ENCODE measurements around the gene MEDAG. TPM values are rescaled to one million over a fixed set of nuclear protein-coding genes. Genes with fewer than 3 reads are reported as not detected.

Gene MEDAG
- total and polyA plus RNA-seq, 2 donors (not counting 3 experiments of a cell fraction or from before 2014, with no cell fraction given) = 27.2 TPM

DNA sequence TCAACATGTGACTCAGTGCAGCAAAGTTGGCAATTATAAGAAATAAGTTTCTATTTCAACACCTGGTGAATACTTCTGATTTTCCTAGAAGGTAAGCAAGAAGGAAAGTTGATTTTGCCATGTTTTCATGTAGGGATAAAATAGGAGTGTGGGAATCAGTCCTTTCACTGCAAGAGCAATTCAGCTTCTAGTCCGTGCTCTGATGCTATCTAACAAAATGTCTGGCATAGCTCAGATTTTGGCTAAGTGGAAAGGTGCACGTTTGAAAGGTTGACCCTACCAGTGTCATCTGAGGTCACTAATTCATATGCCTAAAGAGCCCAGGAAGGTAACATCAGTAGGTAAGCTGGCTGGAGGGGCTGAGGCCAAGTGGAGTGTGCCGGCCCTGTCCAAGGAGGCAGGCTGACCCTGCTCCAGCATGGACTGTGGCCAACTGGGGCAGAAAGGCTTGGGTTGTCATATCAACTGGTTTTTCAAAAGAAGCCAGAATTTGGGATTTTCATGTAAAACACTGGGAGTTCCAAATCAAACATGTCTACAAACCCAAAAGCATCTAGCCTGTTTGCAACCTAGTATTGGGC, 38.9 kb upstream of the MEDAG start:
- no peaks in the 10 kb centered on the region for H3K79me2 ChIP-seq (ENCODE audit: control insufficient read depth, insufficient read depth, low read length)
- no peaks in the 10 kb centered on the region for H4K20me1 ChIP-seq (replicated peaks; ENCODE audit: control insufficient read depth, extremely low read depth, insufficient read depth, low read length)
- no peaks in the 10 kb centered on the region for H3K27me3 ChIP-seq (ENCODE audit: control insufficient read depth in 2 of 2, insufficient read depth in 2 of 2, low read length in 2 of 2)
- H3K4me3 ChIP-seq (replicated peaks in 1 of 3; ENCODE audit: insufficient read depth in 1 of 3, low read depth in 1 of 3, low read length in 3 of 3) = no peak overlapping the region
- POLR2A ChIA-PET = no interaction called here
- no peak overlapping the region for H3K9ac ChIP-seq (replicated peaks; ENCODE audit: extremely low read depth, insufficient read depth, low read length)
- peaks cover 37% of the 10 kb centered on the region for H3K4me1 ChIP-seq (ENCODE audit: control insufficient read depth, extremely low read depth, insufficient read depth, low read length)
- BruUV-seq (replicated peaks) = no TSS peak
- DNase-seq (ENCODE audit: low read depth, low spot score) (no peak), FAIRE-seq (peak; percentile 4)
- no peak overlapping the region for H3K27ac ChIP-seq (ENCODE audit: insufficient read depth, low read depth, low read length)
- H2AFZ ChIP-seq (ENCODE audit: low read depth, low read length) = no peak overlapping the region
- TF ChIP-seq POLR2AphosphoS5 (IDR thresholded peaks at IDR 0.05; ENCODE audit: insufficient read depth, low read depth, low read length) (no peak), POLR2A (IDR thresholded peaks at IDR 0.05; ENCODE audit: low read depth, low read length) (no peak), MYC (IDR thresholded peaks at IDR 0.05; ENCODE audit: low read depth, low read length) (no peak), GATA2 (IDR thresholded peaks at IDR 0.05; ENCODE audit: insufficient read depth, insufficient read length, low read depth, low read length) (no peak), FOS (IDR thresholded peaks at IDR 0.05; ENCODE audit: borderline replicate concordance, insufficient read depth, low read length) (no peak), EZH2 (IDR thresholded peaks at IDR 0.05; ENCODE audit: borderline replicate concordance, low read depth, low read length, severe bottlenecking) (no peak)
- TF ChIP-seq, protein P1, sequence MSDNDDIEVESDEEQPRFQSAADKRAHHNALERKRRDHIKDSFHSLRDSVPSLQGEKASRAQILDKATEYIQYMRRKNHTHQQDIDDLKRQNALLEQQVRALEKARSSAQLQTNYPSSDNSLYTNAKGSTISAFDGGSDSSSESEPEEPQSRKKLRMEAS (IDR thresholded peaks at IDR 0.05; ENCODE audit: insufficient read depth, insufficient read length) = no peak
- TF ChIP-seq, protein P2, sequence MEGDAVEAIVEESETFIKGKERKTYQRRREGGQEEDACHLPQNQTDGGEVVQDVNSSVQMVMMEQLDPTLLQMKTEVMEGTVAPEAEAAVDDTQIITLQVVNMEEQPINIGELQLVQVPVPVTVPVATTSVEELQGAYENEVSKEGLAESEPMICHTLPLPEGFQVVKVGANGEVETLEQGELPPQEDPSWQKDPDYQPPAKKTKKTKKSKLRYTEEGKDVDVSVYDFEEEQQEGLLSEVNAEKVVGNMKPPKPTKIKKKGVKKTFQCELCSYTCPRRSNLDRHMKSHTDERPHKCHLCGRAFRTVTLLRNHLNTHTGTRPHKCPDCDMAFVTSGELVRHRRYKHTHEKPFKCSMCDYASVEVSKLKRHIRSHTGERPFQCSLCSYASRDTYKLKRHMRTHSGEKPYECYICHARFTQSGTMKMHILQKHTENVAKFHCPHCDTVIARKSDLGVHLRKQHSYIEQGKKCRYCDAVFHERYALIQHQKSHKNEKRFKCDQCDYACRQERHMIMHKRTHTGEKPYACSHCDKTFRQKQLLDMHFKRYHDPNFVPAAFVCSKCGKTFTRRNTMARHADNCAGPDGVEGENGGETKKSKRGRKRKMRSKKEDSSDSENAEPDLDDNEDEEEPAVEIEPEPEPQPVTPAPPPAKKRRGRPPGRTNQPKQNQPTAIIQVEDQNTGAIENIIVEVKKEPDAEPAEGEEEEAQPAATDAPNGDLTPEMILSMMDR (IDR thresholded peaks at IDR 0.05; ENCODE audit: extremely low read depth in 1 of 2, insufficient read depth in 1 of 2, low read depth in 1 of 2, low read length in 2 of 2) = no peak
- no peaks in the 10 kb centered on the region for H3K9me3 ChIP-seq (replicated peaks; ENCODE audit: control insufficient read depth, insufficient read depth, low read length)
- H3K4me2 ChIP-seq (ENCODE audit: insufficient read depth, low read length) = no peak overlapping the region
- H3K9me1 ChIP-seq (replicated peaks; ENCODE audit: control insufficient read depth, extremely low read depth, insufficient read depth, low read length) = no peaks in the 10 kb centered on the region
- intact Hi-C loops (cut with micrococcal nuclease) (loop anchor here (10.0 kb wide), 1 partner anchor 562 kb away; the partner anchor contains the start of gene KATNAL1), dilution Hi-C loops (cut with MboI; ENCODE audit: extremely low pct_ligation_motif_present, low sequenced_read_pairs) (loop anchor here (10.0 kb wide), 1 partner anchor 62 kb away; no protein-coding TSS in a partner anchor)
- CTCF ChIA-PET = interaction anchor here (1.1 to 4.3 kb wide), 8 partner anchors 10 to 735 kb away, joined by 3 to 32 read pairs (median 14); partner anchors contain the start of gene MEDAG
- no peaks in the 10 kb centered on the region for H3K36me3 ChIP-seq (ENCODE audit: control insufficient read depth in 2 of 2, extremely low read depth in 1 of 2, insufficient read depth in 2 of 2, low read length in 2 of 2)

Measured in endothelial cell of umbilical vein (primary cell).